HCT116 (cell line): ENCODE data around the gene RNF227. TPM values are rescaled to one million over a fixed set of nuclear protein-coding genes. Genes with fewer than 3 reads are reported as not detected.
A peak's percentile ranks its signal among the peaks of the same experiment; 100 is the strongest.

Experiments used
- ATAC-seq: fragments of 200-7000 bp; cut with Tn5 transposase; 2 replicates; pipeline ENCODE4 v1.9.1; 2020; ENCODE audit warnings: mild to moderate bottlenecking, moderate library complexity
- BruUV-seq: library from RNA; stranded (reverse); fragments of 400-500 nt; replicated peaks from 2 replicates; lab custom pipeline; 2021; lab: Mats Ljungman, UMichigan
- CTCF ChIA-PET: fragments of 300-600 bp; sonication (Branson Sonifier 250); formaldehyde crosslinking; loops from one replicate; lab custom pipeline; 2021; ENCODE audit warnings: antibody characterized with exemption; lab: Charles Lee
- POLR2A ChIA-PET: fragments of 300-600, 350-600 bp; sonication (Branson Sonifier 250); formaldehyde crosslinking; loops from one replicate; lab custom pipeline; 2021; ENCODE audit warnings: antibody characterized with exemption; lab: Charles Lee
- RAD21 ChIA-PET, 2 experiments: fragments of 300-600 bp; sonication (Branson Sonifier 250); formaldehyde crosslinking; loops; one replicate each; lab custom pipeline; 2023; ENCODE audit warnings: low total read pairs in 2 of 2; ENCODE audit not compliant: uncharacterized antibody in 2 of 2, unreplicated experiment in 2 of 2, low non-redundant PET in 1 of 2; lab: Charles Lee
- DNase-seq: peaks from one replicate; pipeline ENCODE4 v3.0.0-alpha.2; 2010; ENCODE audit warnings: low read depth, low spot score
- H2AFZ ChIP-seq: fragments of 200-600 bp; shearing (Covaris generic), sonication (generic); 2 replicates; pipeline ENCODE4 v1.6.1; 2017; ENCODE audit warnings: low read depth, mixed run types, mixed read lengths, antibody characterized with exemption, low read length; ENCODE audit not compliant: poor library complexity, severe bottlenecking
- H3K27ac ChIP-seq: 2 replicates; pipeline ENCODE4 v1.5.1; 2012; ENCODE audit warnings: low read depth, low read length
- H3K27me3 ChIP-seq: fragments of 200-600 bp; sonication (generic); 2 replicates; pipeline ENCODE4 v1.6.1; 2016; ENCODE audit warnings: mixed run types, low read length, mixed read lengths; ENCODE audit not compliant: insufficient read depth
- H3K36me3 ChIP-seq, 2 experiments: fragments of 200-500 bp in 1 of 2; fragments of 200-600 bp in 1 of 2; sonication (Bioruptor generic) in 1 of 2; sonication (generic) in 1 of 2; 2 replicates each; pipeline versions ENCODE4 v1.5.1 to v1.6.1; 2014 to 2016; ENCODE audit warnings: low read length in 2 of 2, inconsistent platforms in 1 of 2, mixed read lengths in 1 of 2, mixed run types in 1 of 2; ENCODE audit not compliant: insufficient read depth in 2 of 2, control insufficient read depth in 1 of 2
- H3K4me1 ChIP-seq, 2 experiments: fragments of 200-600 bp in 1 of 2; sonication (generic) in 1 of 2; 2 replicates each; pipeline versions ENCODE4 v1.5.1 to v1.6.1; 2012 to 2017; ENCODE audit warnings: low read length in 2 of 2, inconsistent platforms in 1 of 2, mild to moderate bottlenecking in 1 of 2, mixed read lengths in 1 of 2, mixed run types in 1 of 2, moderate library complexity in 1 of 2; ENCODE audit not compliant: insufficient read depth in 2 of 2, control insufficient read depth in 1 of 2
- H3K4me2 ChIP-seq: fragments of 200-600 bp; sonication (generic); 2 replicates; pipeline ENCODE4 v1.6.1; 2017; ENCODE audit warnings: mixed run types, low read length, mixed read lengths
- H3K4me3 ChIP-seq, 2 experiments: fragments of 200-600 bp in 1 of 2; sonication (generic) in 1 of 2; replicated peaks in 1 of 2; 2 replicates each; pipeline ENCODE4 v1.5.1; 2011 to 2016; ENCODE audit warnings: low read length in 2 of 2, control low read depth in 1 of 2, low read depth in 1 of 2, mild to moderate bottlenecking in 1 of 2, mixed read lengths in 1 of 2, mixed run types in 1 of 2
- H3K79me2 ChIP-seq: fragments of 200-600 bp; sonication (generic); 2 replicates; pipeline ENCODE4 v1.6.1; 2017; ENCODE audit warnings: mild to moderate bottlenecking, mixed run types, low read length, moderate library complexity, mixed read lengths; ENCODE audit not compliant: insufficient read depth
- H3K9ac ChIP-seq: fragments of 200-600 bp; sonication (generic); 2 replicates; pipeline ENCODE4 v1.6.1; 2016; ENCODE audit warnings: low read length, mixed read lengths
- H3K9me2 ChIP-seq: fragments of 200-600 bp; sonication (generic), shearing (Covaris generic); 2 replicates; pipeline ENCODE4 v1.6.1; 2017; ENCODE audit warnings: mixed run types, mild to moderate bottlenecking, moderate library complexity; ENCODE audit not compliant: insufficient read depth
- H3K9me3 ChIP-seq, 2 experiments: fragments of 200-500 bp in 1 of 2; fragments of 200-600 bp in 1 of 2; sonication (Bioruptor generic) in 1 of 2; sonication (generic) in 1 of 2; 2 replicates each; pipeline ENCODE4 v1.6.1; 2014 to 2017; ENCODE audit warnings: low read length in 2 of 2, mixed read lengths in 2 of 2, inconsistent platforms in 1 of 2, low read depth in 1 of 2, mild to moderate bottlenecking in 1 of 2, mixed run types in 1 of 2, moderate library complexity in 1 of 2; ENCODE audit not compliant: control insufficient read depth in 1 of 2, insufficient read depth in 1 of 2
- H4K20me1 ChIP-seq: fragments of 200-600 bp; sonication (generic), shearing (Covaris generic); 2 replicates; pipeline ENCODE4 v1.6.1; 2017; ENCODE audit warnings: mixed run types, mild to moderate bottlenecking, moderate library complexity; ENCODE audit not compliant: insufficient read depth
- CTCF ChIP-seq, 3 experiments: fragments of 200-600 bp in 1 of 3; sonication (generic) in 1 of 3; IDR thresholded peaks in 2 of 3; conservative IDR thresholded peaks in 1 of 3; 2 replicates each; pipeline ENCODE4 v1.5.1; 2012 to 2017; ENCODE audit warnings: low read depth in 2 of 3, low read length in 2 of 3, antibody characterized with exemption in 1 of 3, borderline replicate concordance in 1 of 3, control low read depth in 1 of 3, mild to moderate bottlenecking in 1 of 3, mixed read lengths in 1 of 3, mixed run types in 1 of 3, moderate library complexity in 1 of 3; ENCODE audit not compliant: insufficient read depth in 1 of 3
- ELF1 ChIP-seq: IDR thresholded peaks from 2 replicates; pipeline ENCODE4 v1.6.1; 2012; ENCODE audit warnings: low read depth, borderline replicate concordance
- FOSL1 ChIP-seq: IDR thresholded peaks from 2 replicates; pipeline ENCODE4 v1.6.1; 2012; ENCODE audit warnings: low read depth
- POLR2AphosphoS5 ChIP-seq: IDR thresholded peaks from 2 replicates; pipeline ENCODE4 v1.6.1; 2011; ENCODE audit warnings: mild to moderate bottlenecking, low read depth, low read length, moderate library complexity
- SIN3A ChIP-seq: IDR thresholded peaks from 2 replicates; pipeline ENCODE4 v1.6.1; 2012; ENCODE audit warnings: low read depth
- SP1 ChIP-seq: IDR thresholded peaks from 2 replicates; pipeline ENCODE4 v1.6.1; 2012; ENCODE audit warnings: low read depth
- TCF7L2 ChIP-seq: IDR thresholded peaks from 2 replicates; pipeline ENCODE4 v1.7.0; 2011; ENCODE audit warnings: borderline replicate concordance, inconsistent platforms; ENCODE audit not compliant: insufficient read depth, insufficient read length; ENCODE audit errors: extremely low read depth
- YY1 ChIP-seq: IDR thresholded peaks from 2 replicates; pipeline ENCODE4 v1.6.1; 2011; ENCODE audit warnings: low read length, low read depth, moderate library complexity, mild to moderate bottlenecking; ENCODE audit not compliant: insufficient replicate concordance; ENCODE audit errors: extremely low read depth
- intact Hi-C: fragments of 100-400 bp; cut with micrococcal nuclease; formaldehyde crosslinking; loops from 2 replicates; pipeline ENCODE4 v1.10.0; 2022
- total RNA-seq: library from RNA; stranded (reverse); gene quantifications from one replicate; pipeline ENCODE4 v1.2.1, GENCODE V29; 2021; ENCODE audit not compliant: unreplicated experiment
- TF ChIP-seq, protein P1 (sequence below): IDR thresholded peaks from 2 replicates; pipeline ENCODE4 v1.6.1; 2012

The RNF227 gene
- total RNA-seq, 1 experiment from 2014 or later, result 0.74 TPM

DNA sequence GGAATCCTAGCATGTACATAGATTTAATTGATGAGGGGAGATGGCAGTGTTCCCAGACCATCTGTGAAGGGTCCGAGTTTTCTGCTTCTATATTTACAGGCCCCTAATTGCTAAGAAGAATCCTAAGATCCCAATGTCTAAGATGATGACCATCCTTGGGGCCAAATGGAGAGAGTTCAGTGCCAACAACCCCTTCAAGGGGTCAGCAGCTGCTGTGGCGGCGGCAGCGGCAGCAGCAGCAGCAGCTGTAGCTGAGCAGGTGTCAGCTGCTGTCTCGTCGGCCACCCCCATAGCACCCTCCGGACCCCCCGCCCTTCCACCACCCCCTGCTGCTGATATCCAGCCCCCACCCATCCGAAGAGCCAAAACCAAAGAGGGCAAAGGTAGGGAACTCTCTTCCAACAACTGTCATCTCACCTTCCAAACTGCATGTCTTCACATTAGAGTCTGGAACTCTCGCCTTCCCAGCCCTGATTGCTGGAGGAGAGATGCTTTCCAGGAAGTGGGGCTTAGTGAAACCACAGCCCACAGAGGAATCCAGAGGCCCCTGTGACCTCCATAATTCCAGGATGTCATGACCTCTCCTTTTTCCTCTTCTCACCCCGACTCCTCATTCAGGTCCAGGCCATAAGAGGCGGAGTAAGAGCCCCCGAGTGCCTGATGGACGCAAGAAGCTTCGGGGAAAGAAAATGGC, 22.8 kb downstream of the RNF227 start (continued):
- TF ChIP-seq YY1, result no peak
- no peak for TF ChIP-seq SIN3A

DNA sequence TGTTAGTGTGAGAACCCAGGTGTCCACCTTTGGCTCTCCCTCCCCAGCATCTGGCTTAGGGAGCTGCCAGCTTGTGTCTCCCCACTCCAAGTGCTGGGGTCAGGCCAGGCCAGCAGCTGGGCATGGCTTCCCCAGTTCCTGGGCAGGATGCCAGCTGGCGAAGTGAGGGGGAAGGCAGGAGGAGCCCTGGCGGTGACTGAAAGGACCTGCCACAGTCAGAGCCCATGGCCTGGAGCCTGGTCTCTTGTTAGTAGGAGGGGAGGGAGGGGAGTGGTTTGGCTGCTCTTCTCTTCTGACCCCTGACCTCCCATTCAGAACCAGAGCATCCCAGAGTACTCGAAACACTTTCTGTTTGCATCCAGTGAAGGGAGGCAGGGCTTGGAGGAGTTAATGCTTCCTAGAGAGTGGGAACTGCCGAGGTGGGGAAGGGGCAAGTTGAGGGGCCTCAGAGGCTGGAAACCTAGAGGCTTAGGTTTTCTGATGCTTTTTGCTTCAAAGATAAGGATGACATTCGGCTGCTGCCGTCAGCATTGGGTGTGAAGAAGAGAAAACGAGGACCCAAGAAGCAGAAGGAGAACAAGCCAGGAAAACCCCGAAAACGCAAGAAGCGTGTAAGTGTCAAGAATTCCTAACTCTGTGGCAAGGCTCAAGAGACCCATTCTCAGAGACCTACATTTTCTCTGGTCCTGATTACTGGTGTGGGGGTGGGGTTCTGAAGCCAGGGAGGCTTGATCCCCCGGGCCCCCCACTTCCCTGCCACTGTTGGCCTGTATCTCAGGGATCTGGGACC, 26.7 kb downstream of the RNF227 start:
- ChIA-PET POLR2A (no interaction called here), CTCF (interaction anchor here (1.0 kb wide), 1 partner anchor 101 kb away, joined by 4 read pairs; no protein-coding TSS in a partner anchor), RAD21 (no interaction called here)
- ATAC-seq (peak; percentile 46), DNase-seq (peak; percentile 74)
- Histone ChIP-seq H2AFZ (no peak overlapping the region), H3K9me3 (no peaks in the 10 kb centered on the region), H3K36me3 (peaks cover 14 to 15% of the 10 kb centered on the region in 2 experiments; a peak in 3 of 4 replicates), H3K4me1 (peaks cover 30 to 44% of the 10 kb centered on the region in 2 experiments), H3K4me2 (peak overlapping the region; percentile 99), H3K79me2 (peaks cover 33% of the 10 kb centered on the region), H3K4me3 (peak overlapping the region in 1 of 2 experiments; percentile 82; a peak in 2 of 4 replicates), H3K27me3 (no peaks in the 10 kb centered on the region), H3K9me2 (no peaks in the 10 kb centered on the region), H3K27ac (peak overlapping the region; percentile 97), H3K9ac (peak overlapping the region; percentile 77), H4K20me1 (no peaks in the 10 kb centered on the region)
- peak in 2 of 3 experiments; percentile 49 to 56; a peak in 4 of 6 replicates for TF ChIP-seq CTCF (IDR thresholded peaks at IDR 0.05 in 2 of 3, conservative IDR thresholded peaks at IDR 0.05 in 1 of 3; ENCODE audit: borderline replicate concordance in 1 of 3, insufficient read depth in 1 of 3, low read depth in 2 of 3, low read length in 2 of 3)
- TF ChIP-seq TCF7L2, result peak; percentile 69
- 0 out of 2 replicates have a peak, but pooled peaks have one; percentile 36 for TF ChIP-seq SP1
- TF ChIP-seq FOSL1, result no peak
- TF ChIP-seq, protein P1, sequence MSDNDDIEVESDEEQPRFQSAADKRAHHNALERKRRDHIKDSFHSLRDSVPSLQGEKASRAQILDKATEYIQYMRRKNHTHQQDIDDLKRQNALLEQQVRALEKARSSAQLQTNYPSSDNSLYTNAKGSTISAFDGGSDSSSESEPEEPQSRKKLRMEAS, result peak; percentile 25; the same call in 1 of the 2 replicates
- TF ChIP-seq POLR2AphosphoS5, result peak; percentile 50
- TF ChIP-seq ELF1, result no peak
- intact Hi-C loops, result no loop called here
- no TSS peak for BruUV-seq
